Transverse colon (tissue), 4 donors: ENCODE data around the gene MYO3A. TPM values are rescaled to one million over a fixed set of nuclear protein-coding genes. Genes with fewer than 3 reads are reported as not detected.
A peak's percentile ranks its signal among the peaks of the same experiment; 100 is the strongest.

ENCODE experiments used
- DNase-seq: peaks from one replicate; pipeline ENCODE4 v3.0.0-alpha.2; 2019
- H3K27ac ChIP-seq, 4 donors: fragments of 200-600 bp; sonication (generic); 2 replicates each; pipeline ENCODE4 v1.5.1; 2016 to 2018; ENCODE audit warnings: inconsistent platforms in 4 of 4
- H3K27me3 ChIP-seq: fragments of 200-600 bp; sonication (generic); 2 replicates; pipeline ENCODE4 v1.5.1; 2017; ENCODE audit warnings: inconsistent platforms
- H3K36me3 ChIP-seq, 4 donors: fragments of 200-600 bp; sonication (generic); 2 replicates each; pipeline ENCODE4 v1.5.1; 2017 to 2019; ENCODE audit warnings: inconsistent platforms in 4 of 4
- H3K4me1 ChIP-seq, 4 donors: fragments of 200-600 bp; sonication (generic); 2 replicates each; pipeline ENCODE4 v1.5.1; 2017 to 2020; ENCODE audit warnings: inconsistent platforms in 4 of 4
- H3K4me3 ChIP-seq, 4 donors: fragments of 200-600 bp; sonication (generic); 1 replicate in 1 of 4; 2 replicates in 3 of 4; pipeline versions ENCODE4 v1.5.1 to v1.6.1; 2017 to 2019; ENCODE audit warnings: inconsistent platforms in 4 of 4
- H3K9me3 ChIP-seq, 2 donors: fragments of 200-600 bp; sonication (generic); 2 replicates each; pipeline ENCODE4 v1.5.1; 2017 to 2019; ENCODE audit warnings: inconsistent platforms in 2 of 2
- EP300 ChIP-seq: sonication (generic); formaldehyde crosslinking; IDR thresholded peaks from one replicate; pipeline ENCODE4 v1.6.1; 2017; ENCODE audit warnings: antibody characterized with exemption, low read depth
- POLR2A ChIP-seq: fragments of 450-650 bp; IDR thresholded peaks from one replicate; pipeline ENCODE4 v1.6.1; 2016; ENCODE audit warnings: antibody characterized with exemption, mild to moderate bottlenecking, moderate library complexity
- POLR2AphosphoS5 ChIP-seq, 3 donors: sonication (generic); formaldehyde crosslinking; IDR thresholded peaks; one replicate each; pipeline ENCODE4 v1.6.1; 2016; ENCODE audit warnings: antibody characterized with exemption in 3 of 3
- WGBS, 2 donors: methylation state at CpG; one replicate each; pipeline ENCODE4 v1.1.5; 2018; ENCODE audit warnings: low coverage in 1 of 2; 5-methylcytosine and 5-hydroxymethylcytosine counted together
- in situ Hi-C, 4 donors: fragments of 200-750 bp; cut with MboI; loops; one replicate each; pipeline versions ENCODE4 v1.15.0 to v1.15.1; 2017; ENCODE audit warnings: low sequenced_read_pairs in 3 of 4, low pct_ligation_motif_present in 1 of 4, low pct_unique_long_range_greater_than_20kb in 1 of 4
- intact Hi-C: fragments of 100-400 bp; cut with DNase I; formaldehyde crosslinking; loops from one replicate; pipeline ENCODE4 v1.15.1; 2023; ENCODE audit warnings: low total_unique reads
- total RNA-seq, 4 donors: library from RNA; depleted of rRNA; stranded (reverse); fragments of >200 nt; gene quantifications; one replicate each; pipeline ENCODE4 v1.1.0, GENCODE V29; 2016
- TF ChIP-seq, protein P1 (sequence below), 5 experiments: fragments of 200-600 bp in 3 of 5; fragments of 450-650 bp in 2 of 5; sonication (generic) in 3 of 5; IDR thresholded peaks; 1 replicate in 2 of 5; 2 replicates in 3 of 5; pipeline ENCODE4 v1.5.1; 2016 to 2017; ENCODE audit warnings: antibody characterized with exemption in 5 of 5, inconsistent platforms in 3 of 5, mild to moderate bottlenecking in 2 of 5, moderate library complexity in 1 of 5

The MYO3A gene
- total RNA-seq, 4 donors from 2014 or later: 0.27 to 1.3 (median 1.2) TPM; not detected in 1

DNA sequence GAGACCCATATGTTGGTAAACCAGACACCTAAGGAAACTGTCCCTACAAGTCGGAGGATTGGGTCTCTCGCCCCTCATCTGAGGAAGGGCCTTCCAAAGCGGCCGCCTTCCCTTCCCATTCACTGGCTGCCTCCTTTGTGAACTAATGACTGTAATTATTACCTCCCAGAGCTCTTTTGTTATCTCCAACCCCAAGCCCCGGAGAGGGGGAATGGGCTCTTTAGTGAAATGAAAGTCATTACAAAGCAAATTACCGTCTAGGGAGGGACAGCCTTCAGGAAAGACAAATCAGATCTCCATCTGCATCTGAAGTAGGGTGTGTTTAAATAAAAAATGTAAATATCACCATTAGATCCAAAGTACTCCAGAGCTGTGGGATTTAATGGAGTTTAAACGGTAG lies 280.0 kb downstream of the MYO3A start:
- TF ChIP-seq EP300: no peak
- no peak for TF ChIP-seq POLR2AphosphoS5 (IDR thresholded peaks at IDR 0.05)
- TF ChIP-seq, protein P1, sequence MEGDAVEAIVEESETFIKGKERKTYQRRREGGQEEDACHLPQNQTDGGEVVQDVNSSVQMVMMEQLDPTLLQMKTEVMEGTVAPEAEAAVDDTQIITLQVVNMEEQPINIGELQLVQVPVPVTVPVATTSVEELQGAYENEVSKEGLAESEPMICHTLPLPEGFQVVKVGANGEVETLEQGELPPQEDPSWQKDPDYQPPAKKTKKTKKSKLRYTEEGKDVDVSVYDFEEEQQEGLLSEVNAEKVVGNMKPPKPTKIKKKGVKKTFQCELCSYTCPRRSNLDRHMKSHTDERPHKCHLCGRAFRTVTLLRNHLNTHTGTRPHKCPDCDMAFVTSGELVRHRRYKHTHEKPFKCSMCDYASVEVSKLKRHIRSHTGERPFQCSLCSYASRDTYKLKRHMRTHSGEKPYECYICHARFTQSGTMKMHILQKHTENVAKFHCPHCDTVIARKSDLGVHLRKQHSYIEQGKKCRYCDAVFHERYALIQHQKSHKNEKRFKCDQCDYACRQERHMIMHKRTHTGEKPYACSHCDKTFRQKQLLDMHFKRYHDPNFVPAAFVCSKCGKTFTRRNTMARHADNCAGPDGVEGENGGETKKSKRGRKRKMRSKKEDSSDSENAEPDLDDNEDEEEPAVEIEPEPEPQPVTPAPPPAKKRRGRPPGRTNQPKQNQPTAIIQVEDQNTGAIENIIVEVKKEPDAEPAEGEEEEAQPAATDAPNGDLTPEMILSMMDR (IDR thresholded peaks at IDR 0.05): no peak
- no peak for TF ChIP-seq POLR2A
- intact Hi-C loops (no loop called here), in situ Hi-C loops (no loop called here)

DNA sequence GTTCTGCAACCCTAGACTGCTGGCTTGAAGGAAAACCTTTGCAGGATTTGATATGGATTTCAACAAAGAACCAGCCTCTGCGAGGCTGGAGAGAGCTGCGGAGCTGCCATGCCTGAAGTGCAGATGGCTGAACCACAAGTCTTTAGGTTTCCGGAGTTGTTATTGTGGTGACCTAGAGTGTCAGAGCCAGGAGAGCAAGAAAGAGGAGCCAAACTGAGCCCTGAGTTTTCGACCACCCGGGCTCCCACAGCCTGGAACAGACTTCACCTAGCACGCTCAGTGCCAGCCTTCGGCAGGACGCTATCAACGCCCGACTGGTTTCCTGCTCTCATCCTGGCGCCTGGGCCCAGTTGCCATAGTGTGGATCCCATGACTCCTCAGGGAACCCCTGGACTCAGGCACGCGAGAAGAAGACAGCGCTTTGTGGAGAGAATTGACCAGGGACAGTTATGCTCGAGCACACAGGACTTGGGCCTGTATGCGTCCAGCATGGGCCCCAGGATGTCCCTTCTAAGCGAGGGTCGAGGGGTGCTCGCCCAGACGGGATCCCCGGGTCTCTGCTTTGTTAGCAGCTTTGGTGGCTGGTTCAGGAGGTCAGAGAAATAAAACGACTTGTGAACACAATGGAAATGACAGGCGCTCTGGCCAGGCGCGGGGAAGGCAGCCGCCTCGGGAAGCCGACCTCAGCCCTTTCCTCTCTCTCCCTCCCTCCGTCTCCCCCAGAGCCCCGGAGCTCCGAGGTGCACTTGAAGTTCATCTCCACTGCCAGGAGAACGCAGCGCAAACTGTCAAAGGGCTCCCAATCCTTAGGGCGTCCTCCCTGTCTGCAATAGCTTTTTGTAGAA lies 280.7 kb downstream of the MYO3A start:
- WGBS, 2 donors: 8 to 10% methylated on average over 6 to 21 of the region's 34 CpGs
- no peak for TF ChIP-seq POLR2AphosphoS5 (IDR thresholded peaks at IDR 0.05)
- no peak for TF ChIP-seq POLR2A
- no peak for TF ChIP-seq EP300
- TF ChIP-seq, protein P1 (IDR thresholded peaks at IDR 0.05): no peak
- Histone ChIP-seq H3K27ac (no peak overlapping the region), H3K36me3 (no peaks in the 10 kb centered on the region), H3K9me3 (no peaks in the 10 kb centered on the region), H3K4me3 (peak overlapping the region in 1 of 4 donors; percentile 26), H3K27me3 (peaks cover 96% of the 10 kb centered on the region), H3K4me1 (peaks cover 0 to 27% (median 5%) of the 10 kb centered on the region in 4 donors)
- intact Hi-C loops (no loop called here), in situ Hi-C loops (no loop called here)
- DNase-seq: no peak

More for the DNA sequence above, 280.0 kb downstream of the MYO3A start:
- Histone ChIP-seq H3K9me3 (no peaks in the 10 kb centered on the region), H3K27ac (no peak overlapping the region), H3K36me3 (no peaks in the 10 kb centered on the region), H3K4me1 (peaks cover 0 to 27% (median 5%) of the 10 kb centered on the region in 4 donors), H3K27me3 (peaks cover 88% of the 10 kb centered on the region), H3K4me3 (no peak overlapping the region)
- WGBS, 2 donors: 0 to 27% methylated on average over 2 to 7 of the region's 7 CpGs
- no peak for DNase-seq

DNA sequence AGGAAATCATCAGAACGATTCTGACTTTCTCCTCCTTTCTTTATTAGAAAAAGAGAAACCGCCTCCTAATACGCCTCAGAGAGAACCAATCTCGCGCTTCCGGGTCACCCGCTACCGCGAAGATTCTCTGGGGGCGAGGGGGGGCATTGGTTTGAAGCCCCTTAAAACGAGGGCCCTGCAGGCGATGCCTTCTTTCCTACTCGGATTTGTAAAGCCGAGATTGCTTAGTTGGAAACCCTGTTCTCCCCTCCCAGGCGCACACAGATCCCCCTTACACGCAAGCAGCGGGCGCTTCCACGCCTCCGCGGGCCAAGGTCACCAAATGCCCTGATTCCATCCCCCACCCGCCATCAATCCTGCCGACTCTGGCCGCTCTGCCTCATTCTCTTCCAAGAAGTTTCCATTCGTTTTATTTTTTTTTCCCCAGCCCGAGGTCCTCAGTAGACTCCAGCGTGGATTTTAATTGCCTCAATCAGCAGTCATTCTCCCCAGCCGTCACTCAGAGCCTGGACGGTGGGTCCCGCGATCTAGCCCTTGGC lies 281.4 kb downstream of the MYO3A start:
- Histone ChIP-seq H3K27ac (no peak overlapping the region), H3K4me1 (peaks cover 0 to 27% (median 5%) of the 10 kb centered on the region in 4 donors), H3K36me3 (no peaks in the 10 kb centered on the region), H3K4me3 (peak overlapping the region in 1 of 4 donors; percentile 26), H3K27me3 (peaks cover 99% of the 10 kb centered on the region), H3K9me3 (no peaks in the 10 kb centered on the region)
- DNase-seq: no peak
- 9 to 16% methylated on average over 13 to 31 of the region's 31 CpGs for WGBS, 2 donors
- TF ChIP-seq, protein P1 (IDR thresholded peaks at IDR 0.05): no peak
- TF ChIP-seq EP300: no peak
- no peak for TF ChIP-seq POLR2A
- TF ChIP-seq POLR2AphosphoS5 (IDR thresholded peaks at IDR 0.05): no peak
- in situ Hi-C loops: no loop called here
- intact Hi-C loops: no loop called here

DNA sequence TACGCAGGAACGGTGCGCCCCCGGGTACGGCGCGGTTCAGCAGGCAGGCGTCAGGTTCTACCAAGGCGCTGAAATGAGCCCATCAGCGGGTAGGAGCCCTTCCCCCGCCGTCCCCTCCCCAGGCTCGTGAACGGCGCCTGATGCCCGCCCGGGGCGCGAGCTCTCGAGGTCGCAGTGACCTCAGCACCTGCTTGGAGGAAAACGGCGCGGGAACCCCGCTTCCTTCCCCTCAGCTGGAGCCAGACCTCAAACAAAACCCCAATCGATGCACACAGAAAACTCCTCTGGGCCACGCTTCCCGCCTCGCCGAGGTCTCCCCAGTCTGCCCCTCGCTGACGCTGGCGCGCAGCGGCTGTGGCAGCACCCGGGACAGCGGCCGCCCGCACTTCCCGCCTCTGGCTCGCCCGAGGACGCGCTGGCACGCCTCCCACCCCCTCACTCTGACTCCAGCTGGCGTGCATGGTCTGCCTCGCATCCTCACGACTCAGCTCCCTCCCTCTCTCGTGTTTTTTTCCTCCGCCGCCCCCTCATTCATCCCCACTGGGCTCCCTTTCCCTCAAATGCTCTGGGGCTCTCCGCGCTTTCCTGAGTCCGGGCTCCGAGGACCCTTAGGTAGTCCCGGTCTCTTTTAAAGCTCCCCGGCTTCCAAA lies 282.0 kb downstream of the MYO3A start:
- Histone ChIP-seq H3K4me1 (peaks cover 0 to 27% (median 5%) of the 10 kb centered on the region in 4 donors), H3K36me3 (no peaks in the 10 kb centered on the region), H3K4me3 (peak overlapping the region in 1 of 4 donors; percentile 11), H3K27me3 (peaks cover 100% of the 10 kb centered on the region), H3K9me3 (no peaks in the 10 kb centered on the region), H3K27ac (no peak overlapping the region)
- in situ Hi-C loops: no loop called here
- DNase-seq: no peak
- intact Hi-C loops: no loop called here
- no peak for TF ChIP-seq POLR2AphosphoS5 (IDR thresholded peaks at IDR 0.05)
- TF ChIP-seq POLR2A: no peak
- TF ChIP-seq EP300: no peak
- TF ChIP-seq, protein P1 (IDR thresholded peaks at IDR 0.05): no peak
- WGBS, 2 donors: 0 to 14% methylated on average over 2 to 50 of the region's 57 CpGs
